DMS153 (cell line): ENCODE results near the gene AP1S1.
"Not testable (repeated sequence)": the region's sequence is repeated elsewhere in the genome, so short reads cannot be mapped to it uniquely, and the experiment has no call there.

Experiments
- DNase-seq: peaks from one replicate; lab custom pipeline; 2025; lab: John Stamatoyannopoulos, UW

Gene AP1S1

GRCh38 chr7:101125989-101126650 lies 28.2 kb upstream of the AP1S1 start:
- no peak for DNase-seq

GRCh38 chr7:101126651-101127459 lies 27.4 kb upstream of the AP1S1 start, which contains the start of gene SERPINE1:
Gene SERPINE1, plus strand, starts transcription at chr7:101127104. Its CDS starts 1,290 bp downstream, at chr7:101128394.
- peak; percentile 70 for DNase-seq

GRCh38 chr7:101127460-101128039 lies 26.7 kb upstream of the AP1S1 start:
- DNase-seq, result no peak

- no peak for DNase-seq
Observed at GRCh38 chr7:101128040-101128834, 26.0 kb upstream of the AP1S1 start.

GRCh38 chr7:101129603-101130117 lies 24.6 kb upstream of the AP1S1 start:
- no peak for DNase-seq

GRCh38 chr7:101132626-101133600 lies 21.4 kb upstream of the AP1S1 start:
- DNase-seq, result not testable (repeated sequence)

- no peak for DNase-seq
Observed at GRCh38 chr7:101133621-101134398, 20.5 kb upstream of the AP1S1 start.

GRCh38 chr7:101134399-101134980 lies 19.8 kb upstream of the AP1S1 start:
- no peak for DNase-seq

GRCh38 chr7:101137651-101138212 lies 16.5 kb upstream of the AP1S1 start:
- DNase-seq, result no peak

- peak; percentile 89 for DNase-seq
Observed at GRCh38 chr7:101138213-101138870, 15.9 kb upstream of the AP1S1 start.

- DNase-seq, result no peak
Observed at GRCh38 chr7:101140339-101140699, 14.0 kb upstream of the AP1S1 start.

- DNase-seq, result no peak
Observed at GRCh38 chr7:101140746-101141382, 13.4 kb upstream of the AP1S1 start.

- no peak for DNase-seq
Observed at GRCh38 chr7:101151908-101152651, 2.2 kb upstream of the AP1S1 start.

GRCh38 chr7:101154693-101155102 lies 422 bp downstream of the AP1S1 start:
- no peak for DNase-seq

GRCh38 chr7:101155303-101155702 lies 1.0 kb downstream of the AP1S1 start:
- no peak for DNase-seq

GRCh38 chr7:101156277-101156676 lies 2.0 kb downstream of the AP1S1 start:
- no peak for DNase-seq

GRCh38 chr7:101156866-101157589 lies 2.8 kb downstream of the AP1S1 start:
- no peak for DNase-seq
